ENCODE data around the gene GRIN3B.

The GRIN3B gene

GRCh38 chr19:1009041-1009980 lies 9.1 kb downstream of the GRIN3B start:
- DNase-seq, result no peak

DNA sequence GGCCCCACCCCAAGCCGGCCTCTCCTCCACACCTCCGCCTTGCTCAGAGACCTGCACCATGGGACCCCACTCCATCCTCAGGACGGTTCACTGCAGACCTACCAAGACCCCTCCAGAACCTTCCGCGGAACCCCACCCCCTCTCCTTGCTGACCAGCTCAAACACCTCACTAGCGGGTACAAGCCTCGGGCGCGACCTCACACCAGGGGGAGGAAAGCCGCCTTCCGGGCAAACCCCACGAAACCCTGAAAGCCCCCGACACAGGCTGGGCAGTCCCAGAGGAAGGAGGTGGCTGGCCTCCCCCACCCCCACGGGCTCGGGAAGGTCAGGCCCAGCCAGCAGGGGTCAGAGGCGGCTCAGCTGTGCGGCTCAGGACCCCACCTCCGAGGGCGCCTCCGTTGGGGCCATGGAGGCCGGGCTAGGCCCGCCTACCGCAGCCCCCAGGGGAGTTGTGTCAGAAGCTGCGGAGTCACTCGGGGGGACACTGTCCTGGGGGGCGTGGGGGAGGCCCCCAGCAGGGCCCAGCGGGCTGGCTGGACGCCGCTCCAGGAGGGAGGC lies 9.8 kb downstream of the GRIN3B start:
- DNase-seq, result no peak

- DNase-seq, result no peak
These were observed 10.6 kb downstream of the GRIN3B start for GRCh38 chr19:1010586-1011510.

- DNase-seq, result no peak
These were observed 11.7 kb downstream of the GRIN3B start for GRCh38 chr19:1011831-1012333.

DNA sequence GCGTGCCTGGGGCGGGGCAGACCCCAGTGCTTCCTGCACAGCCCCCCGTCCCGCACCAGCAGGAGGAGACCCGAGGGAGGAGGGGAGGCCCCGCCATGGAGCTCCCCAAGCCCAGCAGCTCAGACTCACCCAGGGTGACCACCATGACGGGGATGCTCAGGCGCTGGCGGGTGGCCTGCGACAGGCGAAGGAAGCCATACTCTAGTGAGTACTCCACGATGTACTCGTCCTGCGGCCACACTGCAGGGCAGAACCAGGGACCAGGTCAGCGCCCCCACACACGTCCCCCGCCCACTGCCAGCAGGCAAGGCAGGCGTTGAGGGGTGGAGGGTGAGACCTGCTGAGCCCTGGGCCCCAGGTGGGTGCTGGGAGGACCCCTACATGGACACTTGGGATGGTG lies 12.1 kb downstream of the GRIN3B start:
- DNase-seq, result no peak

DNA sequence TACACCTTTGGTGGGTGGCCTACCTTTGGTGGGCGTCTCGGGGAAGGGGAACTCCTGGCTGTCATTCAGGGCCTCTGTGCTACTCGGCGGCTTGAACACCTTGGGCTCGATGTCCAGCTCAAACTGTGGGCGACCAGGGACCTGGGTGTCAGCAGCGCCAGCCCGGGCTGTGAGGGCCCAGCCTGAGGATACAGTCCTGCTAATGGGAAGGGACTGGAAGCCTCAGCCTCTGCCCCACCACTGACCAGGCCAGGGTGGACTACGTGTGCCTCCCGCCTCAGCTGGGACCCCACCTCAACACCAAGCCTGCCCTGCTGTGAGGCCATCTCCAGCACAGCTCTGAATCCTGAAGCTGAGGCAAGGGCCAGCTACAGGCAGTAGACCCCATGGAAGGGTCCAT lies 13.0 kb downstream of the GRIN3B start:
- DNase-seq, result no peak

GRCh38 chr19:1014161-1015060 lies 14.2 kb downstream of the GRIN3B start:
- DNase-seq, result no peak

DNA sequence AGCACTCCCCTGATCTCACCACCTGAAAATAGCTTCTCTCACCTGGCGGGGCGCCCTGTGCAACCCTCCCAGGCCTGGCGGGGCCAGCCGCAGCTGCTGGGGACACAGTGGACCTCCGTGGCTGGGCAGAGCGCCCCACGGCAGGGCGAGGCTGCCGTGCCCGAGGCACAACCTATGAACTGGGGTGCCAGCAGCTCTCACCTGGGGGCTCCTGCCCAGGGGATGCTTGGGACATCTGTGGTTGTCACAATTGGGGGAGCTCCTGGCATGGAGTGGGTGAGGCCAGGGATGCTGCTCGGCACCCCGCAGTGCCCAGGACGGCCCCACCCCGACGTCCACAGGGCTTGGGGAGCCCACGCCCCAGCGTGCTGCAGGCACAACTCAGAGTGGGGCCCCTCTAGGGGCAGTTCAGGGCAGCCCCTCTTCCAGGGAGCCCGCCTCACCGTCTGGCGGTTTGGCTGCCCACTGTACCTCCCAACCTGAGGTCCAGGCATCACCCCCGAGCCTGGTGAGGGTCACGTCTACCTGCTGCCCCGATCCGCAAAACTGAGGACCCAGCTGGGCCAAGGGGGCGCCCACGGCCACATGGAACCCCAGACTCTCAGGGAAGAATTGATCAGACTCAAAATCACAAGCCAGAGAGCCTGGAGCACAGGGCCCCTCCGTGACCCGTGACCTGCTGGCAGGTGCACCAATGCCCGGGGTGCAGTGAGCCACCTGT lies 15.0 kb downstream of the GRIN3B start:
- no peak for DNase-seq

- DNase-seq, result no peak
These were observed 15.8 kb downstream of the GRIN3B start for GRCh38 chr19:1015782-1016646.

DNA sequence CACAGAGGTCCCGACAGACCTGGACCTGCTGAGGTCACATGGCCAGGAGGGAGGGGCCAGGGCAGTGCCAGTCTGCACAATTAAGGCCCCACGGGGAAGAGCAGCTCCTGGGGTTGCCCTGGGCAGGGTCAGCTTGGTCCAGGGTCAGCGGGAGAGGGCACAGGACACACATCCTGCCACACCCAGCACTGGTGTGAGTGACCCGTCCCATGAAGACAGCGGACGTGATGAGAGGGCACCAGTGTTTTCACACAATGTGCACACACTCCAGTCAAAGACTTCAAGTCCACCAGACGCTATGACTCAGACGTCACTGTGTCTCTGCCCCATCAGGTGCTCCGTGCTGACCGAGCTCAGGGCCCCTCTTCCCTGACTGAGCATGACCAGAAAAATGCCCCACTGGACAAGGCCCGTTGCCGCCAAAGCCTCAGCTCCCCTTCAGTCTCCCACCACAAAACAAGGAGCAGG lies 16.5 kb downstream of the GRIN3B start:
- no peak for DNase-seq

- DNase-seq, result no peak
These were observed 17.1 kb downstream of the GRIN3B start for GRCh38 chr19:1017115-1017905.

GRCh38 chr19:1017906-1018305 lies 17.7 kb downstream of the GRIN3B start:
- no peak for DNase-seq

GRCh38 chr19:1018393-1018792 lies 18.2 kb downstream of the GRIN3B start:
- DNase-seq, result no peak

- no peak for DNase-seq
These were observed 18.9 kb downstream of the GRIN3B start for GRCh38 chr19:1018932-1019615.

GRCh38 chr19:1019616-1019961 lies 19.4 kb downstream of the GRIN3B start:
- DNase-seq, result no peak

DNA sequence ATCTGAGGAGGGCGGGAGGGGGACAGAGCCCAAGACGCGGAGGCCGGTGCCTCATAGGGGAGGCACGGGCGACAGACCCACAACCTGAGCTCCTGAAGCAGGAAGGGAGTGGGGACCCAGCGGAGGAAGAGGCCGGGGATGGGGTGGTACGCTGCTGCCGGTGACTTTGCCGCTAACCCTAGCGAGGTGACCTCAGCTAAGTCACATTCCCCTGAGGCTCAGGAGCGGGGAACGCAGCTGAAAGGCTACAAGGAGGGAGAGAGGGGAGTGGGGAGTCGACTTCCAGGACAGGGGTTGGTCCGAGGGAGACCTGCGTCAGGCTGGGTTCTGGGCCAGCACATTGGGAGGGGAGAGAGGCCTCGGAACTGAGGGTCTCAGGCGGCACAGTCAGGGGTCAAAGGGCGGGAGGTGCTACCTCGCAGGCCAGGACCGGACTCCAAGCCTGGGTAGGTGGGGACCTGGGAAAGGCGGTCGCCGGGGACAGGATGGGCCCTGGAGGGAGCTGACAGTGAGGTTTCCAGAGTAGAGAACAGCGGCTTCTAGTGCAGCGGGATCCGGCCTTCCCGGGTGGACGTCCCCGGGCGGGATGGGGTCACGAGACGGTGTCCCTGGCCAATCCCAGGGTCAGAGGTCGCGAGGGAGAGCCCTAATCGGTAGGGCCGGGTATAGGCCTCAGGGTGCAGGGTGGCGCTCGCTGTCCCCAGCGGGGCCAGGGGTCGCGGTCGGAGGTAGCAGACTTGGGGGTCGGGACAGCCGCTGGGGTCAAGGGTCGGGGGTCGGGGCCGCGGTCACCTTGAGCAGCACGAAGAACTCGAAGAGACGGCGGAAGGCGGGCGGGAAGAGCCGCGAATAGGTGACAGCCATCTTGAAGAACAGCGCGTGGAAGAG lies 20.0 kb downstream of the GRIN3B start:
- no peak for DNase-seq

- peak; percentile 96 for DNase-seq
These were observed 20.7 kb downstream of the GRIN3B start, which contains the start of gene TMEM259 for GRCh38 chr19:1020868-1021425. TMEM259 (minus strand) TSS chr19:1021123; CDS start chr19:1020996, 127 bp downstream.

Measured in activated effector memory CD4-positive, alpha-beta T cell treated with Interleukin-2 at 50 U/mL for 16 hours (primary cell).